GM23338 (cell line): ENCODE results near the gene QRFP. TPM values are rescaled to one million over a fixed set of nuclear protein-coding genes. Genes with fewer than 3 reads are reported as not detected.

Source experiments
- REST ChIP-seq: IDR thresholded peaks from one replicate; pipeline ENCODE4 v1.6.1; 2018; ENCODE audit warnings: antibody characterized with exemption; ENCODE audit not compliant: unreplicated experiment
- ZNF114 ChIP-seq: fragments of 250-450 bp; sonication (Bioruptor Pico); IDR thresholded peaks from 2 replicates; pipeline ENCODE4 v1.5.0; 2020; ENCODE audit warnings: mild to moderate bottlenecking, moderate library complexity
- polyA plus RNA-seq: library from polyadenylated mRNA; unstranded; fragments of >200 nt; fragmentation: Nextera tagmentation; extraction: Ambion mirVana; gene quantifications from 2 replicates; pipeline ENCODE4 v1.2.1, GENCODE V29; 2016
- total RNA-seq: library from RNA; depleted of rRNA; stranded (reverse); fragments of >200 nt; shearing (Covaris generic); gene quantifications from 2 replicates; pipeline ENCODE4 v1.2.3, GENCODE V29; 2014
- TF ChIP-seq, protein P1 (sequence below): fragments of 250-450 bp; sonication (Bioruptor Pico); IDR thresholded peaks from 2 replicates; pipeline ENCODE4 v1.5.0; 2020; ENCODE audit warnings: mild to moderate bottlenecking, moderate library complexity
- TF ChIP-seq, protein P2 (sequence below), 2 experiments: fragments of 200-600 bp in 1 of 2; sonication (generic) in 1 of 2; conservative IDR thresholded peaks; 2 replicates each; pipeline versions ENCODE4 v1.5.1 to v1.6.1; 2016 to 2017; ENCODE audit warnings: antibody characterized with exemption in 2 of 2, low read depth in 2 of 2, mild to moderate bottlenecking in 2 of 2, moderate library complexity in 1 of 2

Gene QRFP
- total and polyA plus RNA-seq, 2 experiments from 2014 or later: not detected

- TF ChIP-seq, protein P1, sequence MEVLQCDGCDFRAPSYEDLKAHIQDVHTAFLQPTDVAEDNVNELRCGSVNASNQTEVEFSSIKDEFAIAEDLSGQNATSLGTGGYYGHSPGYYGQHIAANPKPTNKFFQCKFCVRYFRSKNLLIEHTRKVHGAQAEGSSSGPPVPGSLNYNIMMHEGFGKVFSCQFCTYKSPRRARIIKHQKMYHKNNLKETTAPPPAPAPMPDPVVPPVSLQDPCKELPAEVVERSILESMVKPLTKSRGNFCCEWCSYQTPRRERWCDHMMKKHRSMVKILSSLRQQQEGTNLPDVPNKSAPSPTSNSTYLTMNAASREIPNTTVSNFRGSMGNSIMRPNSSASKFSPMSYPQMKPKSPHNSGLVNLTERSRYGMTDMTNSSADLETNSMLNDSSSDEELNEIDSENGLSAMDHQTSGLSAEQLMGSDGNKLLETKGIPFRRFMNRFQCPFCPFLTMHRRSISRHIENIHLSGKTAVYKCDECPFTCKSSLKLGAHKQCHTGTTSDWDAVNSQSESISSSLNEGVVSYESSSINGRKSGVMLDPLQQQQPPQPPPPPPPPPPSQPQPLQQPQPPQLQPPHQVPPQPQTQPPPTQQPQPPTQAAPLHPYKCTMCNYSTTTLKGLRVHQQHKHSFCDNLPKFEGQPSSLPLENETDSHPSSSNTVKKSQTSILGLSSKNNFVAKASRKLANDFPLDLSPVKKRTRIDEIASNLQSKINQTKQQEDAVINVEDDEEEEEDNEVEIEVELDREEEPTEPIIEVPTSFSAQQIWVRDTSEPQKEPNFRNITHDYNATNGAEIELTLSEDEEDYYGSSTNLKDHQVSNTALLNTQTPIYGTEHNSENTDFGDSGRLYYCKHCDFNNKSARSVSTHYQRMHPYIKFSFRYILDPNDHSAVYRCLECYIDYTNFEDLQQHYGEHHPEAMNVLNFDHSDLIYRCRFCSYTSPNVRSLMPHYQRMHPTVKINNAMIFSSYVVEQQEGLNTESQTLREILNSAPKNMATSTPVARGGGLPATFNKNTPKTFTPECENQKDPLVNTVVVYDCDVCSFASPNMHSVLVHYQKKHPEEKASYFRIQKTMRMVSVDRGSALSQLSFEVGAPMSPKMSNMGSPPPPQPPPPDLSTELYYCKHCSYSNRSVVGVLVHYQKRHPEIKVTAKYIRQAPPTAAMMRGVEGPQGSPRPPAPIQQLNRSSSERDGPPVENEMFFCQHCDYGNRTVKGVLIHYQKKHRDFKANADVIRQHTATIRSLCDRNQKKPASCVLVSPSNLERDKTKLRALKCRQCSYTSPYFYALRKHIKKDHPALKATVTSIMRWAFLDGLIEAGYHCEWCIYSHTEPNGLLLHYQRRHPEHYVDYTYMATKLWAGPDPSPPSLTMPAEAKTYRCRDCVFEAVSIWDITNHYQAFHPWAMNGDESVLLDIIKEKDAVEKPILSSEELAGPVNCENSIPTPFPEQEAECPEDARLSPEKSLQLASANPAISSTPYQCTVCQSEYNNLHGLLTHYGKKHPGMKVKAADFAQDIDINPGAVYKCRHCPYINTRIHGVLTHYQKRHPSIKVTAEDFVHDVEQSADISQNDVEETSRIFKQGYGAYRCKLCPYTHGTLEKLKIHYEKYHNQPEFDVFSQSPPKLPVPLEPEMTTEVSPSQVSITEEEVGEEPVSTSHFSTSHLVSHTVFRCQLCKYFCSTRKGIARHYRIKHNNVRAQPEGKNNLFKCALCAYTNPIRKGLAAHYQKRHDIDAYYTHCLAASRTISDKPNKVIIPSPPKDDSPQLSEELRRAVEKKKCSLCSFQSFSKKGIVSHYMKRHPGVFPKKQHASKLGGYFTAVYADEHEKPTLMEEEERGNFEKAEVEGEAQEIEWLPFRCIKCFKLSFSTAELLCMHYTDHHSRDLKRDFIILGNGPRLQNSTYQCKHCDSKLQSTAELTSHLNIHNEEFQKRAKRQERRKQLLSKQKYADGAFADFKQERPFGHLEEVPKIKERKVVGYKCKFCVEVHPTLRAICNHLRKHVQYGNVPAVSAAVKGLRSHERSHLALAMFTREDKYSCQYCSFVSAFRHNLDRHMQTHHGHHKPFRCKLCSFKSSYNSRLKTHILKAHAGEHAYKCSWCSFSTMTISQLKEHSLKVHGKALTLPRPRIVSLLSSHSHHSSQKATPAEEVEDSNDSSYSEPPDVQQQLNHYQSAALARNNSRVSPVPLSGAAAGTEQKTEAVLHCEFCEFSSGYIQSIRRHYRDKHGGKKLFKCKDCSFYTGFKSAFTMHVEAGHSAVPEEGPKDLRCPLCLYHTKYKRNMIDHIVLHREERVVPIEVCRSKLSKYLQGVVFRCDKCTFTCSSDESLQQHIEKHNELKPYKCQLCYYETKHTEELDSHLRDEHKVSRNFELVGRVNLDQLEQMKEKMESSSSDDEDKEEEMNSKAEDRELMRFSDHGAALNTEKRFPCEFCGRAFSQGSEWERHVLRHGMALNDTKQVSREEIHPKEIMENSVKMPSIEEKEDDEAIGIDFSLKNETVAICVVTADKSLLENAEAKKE: no peak
- TF ChIP-seq ZNF114 (CRISPR knock-in tag): no peak
- no peak for TF ChIP-seq REST
- TF ChIP-seq, protein P2, sequence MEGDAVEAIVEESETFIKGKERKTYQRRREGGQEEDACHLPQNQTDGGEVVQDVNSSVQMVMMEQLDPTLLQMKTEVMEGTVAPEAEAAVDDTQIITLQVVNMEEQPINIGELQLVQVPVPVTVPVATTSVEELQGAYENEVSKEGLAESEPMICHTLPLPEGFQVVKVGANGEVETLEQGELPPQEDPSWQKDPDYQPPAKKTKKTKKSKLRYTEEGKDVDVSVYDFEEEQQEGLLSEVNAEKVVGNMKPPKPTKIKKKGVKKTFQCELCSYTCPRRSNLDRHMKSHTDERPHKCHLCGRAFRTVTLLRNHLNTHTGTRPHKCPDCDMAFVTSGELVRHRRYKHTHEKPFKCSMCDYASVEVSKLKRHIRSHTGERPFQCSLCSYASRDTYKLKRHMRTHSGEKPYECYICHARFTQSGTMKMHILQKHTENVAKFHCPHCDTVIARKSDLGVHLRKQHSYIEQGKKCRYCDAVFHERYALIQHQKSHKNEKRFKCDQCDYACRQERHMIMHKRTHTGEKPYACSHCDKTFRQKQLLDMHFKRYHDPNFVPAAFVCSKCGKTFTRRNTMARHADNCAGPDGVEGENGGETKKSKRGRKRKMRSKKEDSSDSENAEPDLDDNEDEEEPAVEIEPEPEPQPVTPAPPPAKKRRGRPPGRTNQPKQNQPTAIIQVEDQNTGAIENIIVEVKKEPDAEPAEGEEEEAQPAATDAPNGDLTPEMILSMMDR (conservative IDR thresholded peaks at IDR 0.05; ENCODE audit: low read depth in 2 of 2): no peak
Observed at GRCh38 chr9:130884111-130884531, 12.5 kb downstream of the QRFP start (continued).
